Mucosa of descending colon (tissue), 3 donors: ENCODE data around the gene WEE2. TPM values are rescaled to one million over a fixed set of nuclear protein-coding genes. Genes with fewer than 3 reads are reported as not detected.

ENCODE experiments used
- ATAC-seq: fragments of 200-7000 bp; cut with Tn5 transposase; one replicate; pipeline ENCODE4 v1.9.1; 2020; ENCODE audit warnings: mild to moderate bottlenecking, moderate library complexity
- DNase-seq, 3 donors: peaks; one replicate each; pipeline ENCODE4 v3.0.0-alpha.2; 2020
- H3K36me3 ChIP-seq: fragments of 200-600 bp; one replicate; pipeline ENCODE4 v1.8.0; 2021; ENCODE audit warnings: low read depth, mild to moderate bottlenecking
- H3K4me1 ChIP-seq: fragments of 200-600 bp; one replicate; pipeline ENCODE4 v1.8.0; 2021; ENCODE audit warnings: low read depth, mild to moderate bottlenecking
- H3K4me3 ChIP-seq: fragments of 200-600 bp; one replicate; pipeline ENCODE4 v1.8.0; 2021; ENCODE audit warnings: mild to moderate bottlenecking
- H3K9me3 ChIP-seq: fragments of 200-600 bp; one replicate; pipeline ENCODE4 v1.8.0; 2021; ENCODE audit warnings: mild to moderate bottlenecking
- intact Hi-C, 2 donors: fragments of 100-400 bp; cut with DNase I in 1 of 2; cut with micrococcal nuclease in 1 of 2; formaldehyde crosslinking; loops; one replicate each; pipeline versions ENCODE4 v1.11.0 to v1.11.1; 2022; cut with DNase I, micrococcal nuclease
- total RNA-seq, 3 donors: library from RNA; stranded (reverse); fragmentation: NEBNext Ultra II Directional in 2 of 3; extraction: Animal tissue kit (Norgen Biotek cat#: 25700) in 2 of 3; gene quantifications; one replicate each; pipeline versions ENCODE4 v1.2.1 to v1.2.4, GENCODE V29; 2021 to 2023
- TF ChIP-seq, protein P1 (sequence below): fragments of 200-600 bp; IDR thresholded peaks from one replicate; pipeline ENCODE4 v1.8.0; 2022; ENCODE audit warnings: antibody characterized with exemption, mild to moderate bottlenecking
- donor health status: DM: no; HTN: no; CAD: no; lungs with moderate emphysema.
- donor health status: DM: no; HTN: no; CAD: no.
- donor health status: DM: no; HTN: yes; CAD: no.

The WEE2 gene
- total RNA-seq, 3 donors from 2014 or later = not detected

- TF ChIP-seq, protein P1, sequence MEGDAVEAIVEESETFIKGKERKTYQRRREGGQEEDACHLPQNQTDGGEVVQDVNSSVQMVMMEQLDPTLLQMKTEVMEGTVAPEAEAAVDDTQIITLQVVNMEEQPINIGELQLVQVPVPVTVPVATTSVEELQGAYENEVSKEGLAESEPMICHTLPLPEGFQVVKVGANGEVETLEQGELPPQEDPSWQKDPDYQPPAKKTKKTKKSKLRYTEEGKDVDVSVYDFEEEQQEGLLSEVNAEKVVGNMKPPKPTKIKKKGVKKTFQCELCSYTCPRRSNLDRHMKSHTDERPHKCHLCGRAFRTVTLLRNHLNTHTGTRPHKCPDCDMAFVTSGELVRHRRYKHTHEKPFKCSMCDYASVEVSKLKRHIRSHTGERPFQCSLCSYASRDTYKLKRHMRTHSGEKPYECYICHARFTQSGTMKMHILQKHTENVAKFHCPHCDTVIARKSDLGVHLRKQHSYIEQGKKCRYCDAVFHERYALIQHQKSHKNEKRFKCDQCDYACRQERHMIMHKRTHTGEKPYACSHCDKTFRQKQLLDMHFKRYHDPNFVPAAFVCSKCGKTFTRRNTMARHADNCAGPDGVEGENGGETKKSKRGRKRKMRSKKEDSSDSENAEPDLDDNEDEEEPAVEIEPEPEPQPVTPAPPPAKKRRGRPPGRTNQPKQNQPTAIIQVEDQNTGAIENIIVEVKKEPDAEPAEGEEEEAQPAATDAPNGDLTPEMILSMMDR = no peak
- H3K4me1 ChIP-seq = no peaks in the 10 kb centered on the region
- H3K36me3 ChIP-seq = no peaks in the 10 kb centered on the region
- ATAC-seq (no peak), DNase-seq (no peak)
- intact Hi-C loops = no loop called here
- no peaks in the 10 kb centered on the region for H3K9me3 ChIP-seq
- H3K4me3 ChIP-seq = no peak overlapping the region
Measured at GRCh38 chr7:141674171-141674671, 33.9 kb upstream of the WEE2 start.

GRCh38 chr7:141674702-141675101 lies 33.5 kb upstream of the WEE2 start:
- H3K36me3 ChIP-seq = no peaks in the 10 kb centered on the region
- ATAC-seq (peak; percentile 32), DNase-seq (peak in 1 of 3 donors; percentile 12)
- TF ChIP-seq, protein P1 = no peak
- intact Hi-C loops = no loop called here
- no peak overlapping the region for H3K4me3 ChIP-seq
- no peaks in the 10 kb centered on the region for H3K9me3 ChIP-seq
- H3K4me1 ChIP-seq = no peaks in the 10 kb centered on the region

DNA sequence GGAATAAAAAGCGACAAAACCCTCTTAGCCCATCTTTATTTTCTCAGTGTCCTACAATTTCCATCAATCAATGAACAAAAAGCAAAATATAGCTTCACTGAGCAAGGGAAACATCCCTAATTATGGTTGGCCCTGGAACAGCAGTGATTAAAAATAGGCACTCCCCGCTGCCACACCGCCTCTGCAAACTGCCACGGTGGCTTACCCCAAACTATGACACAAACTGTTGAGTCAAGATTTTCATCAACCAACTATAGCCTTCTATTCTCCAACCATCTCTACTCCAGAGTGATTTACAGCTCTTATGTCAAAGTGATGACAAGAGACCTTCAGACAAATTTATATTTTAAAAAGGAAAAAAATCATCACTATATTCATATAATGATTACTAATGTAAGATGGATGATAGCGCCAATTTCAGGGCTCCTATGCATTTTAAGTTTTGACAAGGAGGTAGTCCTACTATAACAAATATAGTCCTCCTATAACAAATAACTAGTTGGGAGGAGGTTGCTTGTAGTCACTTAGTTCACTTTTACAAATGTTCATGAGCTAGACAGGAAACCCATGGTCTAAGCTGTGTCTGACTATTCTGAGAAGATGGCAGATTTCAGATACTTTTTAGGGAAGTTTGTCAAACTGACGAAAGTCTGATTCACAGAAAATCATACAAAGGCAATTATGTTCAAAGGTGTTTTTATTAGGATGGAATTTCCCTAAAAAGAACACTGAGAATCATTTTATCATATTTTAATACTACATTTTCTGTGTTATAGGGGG lies 32.5 kb upstream of the WEE2 start:
- DNase-seq (no peak), ATAC-seq (no peak)
- TF ChIP-seq, protein P1 = no peak
- no peaks in the 10 kb centered on the region for H3K9me3 ChIP-seq
- no peak overlapping the region for H3K4me3 ChIP-seq
- no peaks in the 10 kb centered on the region for H3K36me3 ChIP-seq
- no peaks in the 10 kb centered on the region for H3K4me1 ChIP-seq
- intact Hi-C loops = no loop called here

DNA sequence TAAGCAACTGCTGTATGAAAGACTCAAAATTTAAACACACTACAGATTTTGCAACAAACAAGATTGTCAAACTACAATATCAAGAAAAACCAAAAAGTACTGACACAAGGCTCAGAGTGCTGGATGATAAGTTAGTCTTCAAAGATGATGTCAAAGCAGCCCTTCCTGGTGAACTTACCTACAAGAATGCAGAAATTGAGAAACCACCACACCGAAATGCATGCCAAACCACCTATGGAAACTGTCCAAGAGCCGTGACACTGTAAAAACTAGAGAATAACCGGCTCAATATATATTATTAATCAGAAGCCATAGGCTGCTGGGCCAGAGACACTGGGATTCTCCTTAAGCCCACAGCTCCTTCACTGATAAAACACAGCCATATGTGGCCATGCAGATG lies 31.5 kb upstream of the WEE2 start:
- intact Hi-C loops = no loop called here
- no peaks in the 10 kb centered on the region for H3K36me3 ChIP-seq
- ATAC-seq = no peak

GRCh38 chr7:141679014-141679413 lies 29.1 kb upstream of the WEE2 start:
- no peaks in the 10 kb centered on the region for H3K36me3 ChIP-seq
- TF ChIP-seq, protein P1 = no peak
- H3K9me3 ChIP-seq = no peaks in the 10 kb centered on the region
- no peak for ATAC-seq
- DNase-seq = no peak
- intact Hi-C loops = no loop called here
- no peaks in the 10 kb centered on the region for H3K4me1 ChIP-seq
- no peak overlapping the region for H3K4me3 ChIP-seq

More for the DNA sequence above, 31.5 kb upstream of the WEE2 start:
- Histone ChIP-seq H3K9me3 (no peaks in the 10 kb centered on the region), H3K4me1 (no peaks in the 10 kb centered on the region), H3K4me3 (no peak overlapping the region)
- TF ChIP-seq, protein P1 = no peak
- DNase-seq = no peak
